T-helper 9 cell (primary cell): Measurements from ENCODE around the gene XCL2.

Experiments
- DNase-seq: peaks from one replicate; pipeline ENCODE4 v3.0.0-alpha.2; 2020

The XCL2 gene

GRCh38 chr1:168513656-168514404 is 30.0 kb downstream of the XCL2 start:
- DNase-seq, result no peak

- no peak for DNase-seq
These were observed 30.8 kb downstream of the XCL2 start for GRCh38 chr1:168512864-168513595.

GRCh38 chr1:168509875-168510791 is 33.7 kb downstream of the XCL2 start:
- no peak for DNase-seq

GRCh38 chr1:168509210-168509609 is 34.6 kb downstream of the XCL2 start:
- DNase-seq, result no peak

- no peak for DNase-seq
These were observed 36.0 kb downstream of the XCL2 start for GRCh38 chr1:168507828-168508227.

- no peak for DNase-seq
These were observed 36.6 kb downstream of the XCL2 start for GRCh38 chr1:168507231-168507630.

- no peak for DNase-seq
These were observed 37.5 kb downstream of the XCL2 start for GRCh38 chr1:168506204-168506819.

GRCh38 chr1:168505006-168505405 is 38.8 kb downstream of the XCL2 start:
- DNase-seq, result no peak

- DNase-seq, result no peak
These were observed 39.5 kb downstream of the XCL2 start for GRCh38 chr1:168504064-168504837.

- no peak for DNase-seq
These were observed 44.1 kb downstream of the XCL2 start for GRCh38 chr1:168499688-168500049.

- DNase-seq, result no peak
These were observed 44.7 kb downstream of the XCL2 start for GRCh38 chr1:168498956-168499687.

GRCh38 chr1:168498159-168498631 is 45.6 kb downstream of the XCL2 start:
- no peak for DNase-seq

- no peak for DNase-seq
These were observed 46.3 kb downstream of the XCL2 start for GRCh38 chr1:168497376-168497950.

GRCh38 chr1:168491527-168492164 is 52.2 kb downstream of the XCL2 start:
- no peak for DNase-seq
